WTC11 (cell line): ENCODE data around the gene CRACR2B. TPM values are rescaled to one million over a fixed set of nuclear protein-coding genes. Genes with fewer than 3 reads are reported as not detected.
A peak's percentile ranks its signal among the peaks of the same experiment; 100 is the strongest.

ENCODE experiments used
- ATAC-seq: fragments of 200-7000 bp; cut with Tn5 transposase; 2 replicates; pipeline ENCODE4 v1.10.0; 2021; ENCODE audit warnings: mild to moderate bottlenecking, moderate library complexity
- CTCF ChIA-PET: fragments of 300-600 bp; sonication (Branson Sonifier 250); formaldehyde crosslinking; loops from one replicate; lab custom pipeline; 2021; ENCODE audit warnings: antibody characterized with exemption; lab: Charles Lee
- POLR2A ChIA-PET: fragments of 350-600 bp; sonication (Branson Sonifier 250); formaldehyde crosslinking; loops from one replicate; lab custom pipeline; 2021; ENCODE audit warnings: antibody characterized with exemption; lab: Charles Lee
- DNase-seq: peaks from one replicate; pipeline ENCODE4 v3.0.0; 2021; ENCODE audit warnings: low spot score
- H3K27ac Mint-ChIP-seq: 2 replicates; pipeline ENCODE4 v1.8.0; 2021; ENCODE audit warnings: mixed read lengths
- H3K27me3 Mint-ChIP-seq: 2 replicates; pipeline ENCODE4 v1.8.0; 2021; ENCODE audit warnings: low read depth, mild to moderate bottlenecking, moderate library complexity, mixed read lengths
- H3K36me3 Mint-ChIP-seq: 2 replicates; pipeline ENCODE4 v1.8.0; 2021; ENCODE audit warnings: mixed read lengths
- H3K4me1 Mint-ChIP-seq: 2 replicates; pipeline ENCODE4 v1.8.0; 2022; ENCODE audit warnings: mixed read lengths
- H3K4me3 Mint-ChIP-seq: 2 replicates; pipeline ENCODE4 v1.8.0; 2021; ENCODE audit warnings: mild to moderate bottlenecking, moderate library complexity, mixed read lengths
- H3K9me3 Mint-ChIP-seq: 2 replicates; pipeline ENCODE4 v1.8.0; 2021; ENCODE audit warnings: mixed read lengths
- ATF3 ChIP-seq: sonication (generic); formaldehyde crosslinking; conservative IDR thresholded peaks from 2 replicates; pipeline ENCODE4 v1.8.1; 2022; ENCODE audit warnings: mild to moderate bottlenecking, missing genetic modification reagents
- CREM ChIP-seq: sonication (generic); formaldehyde crosslinking; IDR thresholded peaks from 2 replicates; pipeline ENCODE4 v1.8.1; 2022; ENCODE audit warnings: mild to moderate bottlenecking, missing genetic modification reagents, moderate library complexity
- E2F5 ChIP-seq: sonication (generic); formaldehyde crosslinking; IDR thresholded peaks from 2 replicates; pipeline ENCODE4 v1.8.1; 2022; ENCODE audit warnings: mild to moderate bottlenecking, moderate library complexity, missing genetic modification reagents
- EMX1 ChIP-seq: fragments of 250-450 bp; sonication (Bioruptor Pico); IDR thresholded peaks from 2 replicates; pipeline ENCODE4 v1.8.0; 2021; ENCODE audit warnings: mild to moderate bottlenecking
- ETV6 ChIP-seq: sonication (generic); formaldehyde crosslinking; IDR thresholded peaks from 2 replicates; pipeline ENCODE4 v1.8.1; 2022; ENCODE audit warnings: mild to moderate bottlenecking, missing genetic modification reagents
- FOXK1 ChIP-seq: sonication (generic); formaldehyde crosslinking; IDR thresholded peaks from 2 replicates; pipeline ENCODE4 v1.8.0; 2022; ENCODE audit warnings: mild to moderate bottlenecking, moderate library complexity, missing genetic modification reagents
- FOXP1 ChIP-seq: sonication (generic); formaldehyde crosslinking; IDR thresholded peaks from 2 replicates; pipeline ENCODE4 v1.8.0; 2022; ENCODE audit warnings: missing genetic modification reagents, mild to moderate bottlenecking, moderate library complexity, borderline replicate concordance
- IRF1 ChIP-seq: sonication (generic); formaldehyde crosslinking; IDR thresholded peaks from 2 replicates; pipeline ENCODE4 v1.8.0; 2023; ENCODE audit warnings: missing genetic modification reagents
- MYBL2 ChIP-seq: sonication (generic); formaldehyde crosslinking; IDR thresholded peaks from 2 replicates; pipeline ENCODE4 v1.8.1; 2023; ENCODE audit warnings: mild to moderate bottlenecking, moderate library complexity, missing genetic modification reagents
- NFYB ChIP-seq: sonication (generic); formaldehyde crosslinking; conservative IDR thresholded peaks from 2 replicates; pipeline ENCODE4 v1.8.0; 2022; ENCODE audit warnings: low read depth, missing genetic modification reagents
- NR1H2 ChIP-seq: sonication (generic); formaldehyde crosslinking; IDR thresholded peaks from 2 replicates; pipeline ENCODE4 v1.9.0; 2021; ENCODE audit warnings: mild to moderate bottlenecking, moderate library complexity, missing genetic modification reagents
- NR2C2 ChIP-seq: sonication (generic); formaldehyde crosslinking; IDR thresholded peaks from 2 replicates; pipeline ENCODE4 v1.8.0; 2022; ENCODE audit warnings: mild to moderate bottlenecking, missing genetic modification reagents
- RELA ChIP-seq: sonication (generic); formaldehyde crosslinking; IDR thresholded peaks from 2 replicates; pipeline ENCODE4 v1.8.1; 2022; ENCODE audit warnings: missing genetic modification reagents, mild to moderate bottlenecking, borderline replicate concordance
- SMAD3 ChIP-seq: sonication (generic); formaldehyde crosslinking; IDR thresholded peaks from 2 replicates; pipeline ENCODE4 v1.8.0; 2022; ENCODE audit warnings: missing genetic modification reagents, mild to moderate bottlenecking, borderline replicate concordance
- ZNF138 ChIP-seq: sonication (generic); formaldehyde crosslinking; conservative IDR thresholded peaks from 2 replicates; pipeline ENCODE4 v1.8.1; 2022; ENCODE audit warnings: mild to moderate bottlenecking, moderate library complexity, missing genetic modification reagents
- ZNF219 ChIP-seq: sonication (generic); formaldehyde crosslinking; IDR thresholded peaks from 2 replicates; pipeline ENCODE4 v1.8.0; 2023; ENCODE audit warnings: missing genetic modification reagents, mild to moderate bottlenecking, borderline replicate concordance
- ZNF281 ChIP-seq: sonication (generic); formaldehyde crosslinking; IDR thresholded peaks from 2 replicates; pipeline ENCODE4 v1.8.0; 2023; ENCODE audit warnings: mild to moderate bottlenecking, missing genetic modification reagents
- ZNF423 ChIP-seq: fragments of 250-450 bp; sonication (Bioruptor Pico); IDR thresholded peaks from 2 replicates; pipeline ENCODE4 v2.1.2; 2022; ENCODE audit warnings: mild to moderate bottlenecking, moderate library complexity
- total RNA-seq: library from RNA; stranded (reverse); gene quantifications from 3 replicates; pipeline ENCODE4 v1.2.3, GENCODE V29; 2021
- TF ChIP-seq, protein P1 (sequence below): sonication (generic); formaldehyde crosslinking; IDR thresholded peaks from 2 replicates; pipeline ENCODE4 v1.8.0; 2022; ENCODE audit warnings: mild to moderate bottlenecking, missing genetic modification reagents
- TF ChIP-seq, protein P2 (sequence below): sonication (generic); formaldehyde crosslinking; IDR thresholded peaks from 2 replicates; pipeline ENCODE4 v1.8.0; 2022; ENCODE audit warnings: mild to moderate bottlenecking, missing genetic modification reagents
- TF ChIP-seq, protein P3 (sequence below): sonication (generic); formaldehyde crosslinking; IDR thresholded peaks from 2 replicates; pipeline ENCODE4 v1.8.0; 2022; ENCODE audit warnings: mild to moderate bottlenecking, missing genetic modification reagents
- TF ChIP-seq, protein P4 (sequence below): fragments of 250-450 bp; sonication (Bioruptor Pico); conservative IDR thresholded peaks from 2 replicates; pipeline ENCODE4 v1.9.0; 2021; ENCODE audit warnings: mild to moderate bottlenecking

Gene CRACR2B
- total RNA-seq, 1 experiment from 2014 or later: 46.5 TPM

- ChIA-PET CTCF (interaction anchor here (1.1 to 2.1 kb wide), 2 partner anchors 13 to 71 kb away, joined by 3 to 13 read pairs; no protein-coding TSS in a partner anchor), POLR2A (interaction anchor here (1.3 to 1.7 kb wide), 3 partner anchors 12 to 21 kb away, joined by 3 to 8 read pairs (median 4); partner anchors contain the start of genes GATD1 and RPLP2)
- peaks cover 13% of the 10 kb centered on the region for H3K4me1 Mint-ChIP-seq
- DNase-seq (peak; percentile 72), ATAC-seq (peak; percentile 32)
- H3K9me3 Mint-ChIP-seq: no peaks in the 10 kb centered on the region
- peak overlapping the region; percentile 76 for H3K4me3 Mint-ChIP-seq
- H3K27me3 Mint-ChIP-seq: no peaks in the 10 kb centered on the region
- no peak overlapping the region for H3K27ac Mint-ChIP-seq
- no peaks in the 10 kb centered on the region for H3K36me3 Mint-ChIP-seq
- TF ChIP-seq NR1H2 (CRISPR knock-in tag): no peak
- peak; percentile 44; the same call in 1 of the 2 replicates for TF ChIP-seq FOXK1 (CRISPR knock-in tag)
- TF ChIP-seq, protein P1, sequence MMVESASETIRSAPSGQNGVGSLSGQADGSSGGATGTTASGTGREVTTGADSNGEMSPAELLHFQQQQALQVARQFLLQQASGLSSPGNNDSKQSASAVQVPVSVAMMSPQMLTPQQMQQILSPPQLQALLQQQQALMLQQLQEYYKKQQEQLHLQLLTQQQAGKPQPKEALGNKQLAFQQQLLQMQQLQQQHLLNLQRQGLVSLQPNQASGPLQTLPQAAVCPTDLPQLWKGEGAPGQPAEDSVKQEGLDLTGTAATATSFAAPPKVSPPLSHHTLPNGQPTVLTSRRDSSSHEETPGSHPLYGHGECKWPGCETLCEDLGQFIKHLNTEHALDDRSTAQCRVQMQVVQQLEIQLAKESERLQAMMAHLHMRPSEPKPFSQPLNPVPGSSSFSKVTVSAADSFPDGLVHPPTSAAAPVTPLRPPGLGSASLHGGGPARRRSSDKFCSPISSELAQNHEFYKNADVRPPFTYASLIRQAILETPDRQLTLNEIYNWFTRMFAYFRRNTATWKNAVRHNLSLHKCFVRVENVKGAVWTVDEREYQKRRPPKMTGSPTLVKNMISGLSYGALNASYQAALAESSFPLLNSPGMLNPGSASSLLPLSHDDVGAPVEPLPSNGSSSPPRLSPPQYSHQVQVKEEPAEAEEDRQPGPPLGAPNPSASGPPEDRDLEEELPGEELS: no peak
- TF ChIP-seq MYBL2 (CRISPR knock-in tag): 0 out of 2 replicates have a peak, but pooled peaks have one; percentile 83
- no peak for TF ChIP-seq ZNF138 (CRISPR knock-in tag)
- no peak; the same call in 1 of the 2 replicates for TF ChIP-seq FOXP1
- no peak for TF ChIP-seq NFYB
- no peak for TF ChIP-seq ZNF281 (CRISPR knock-in tag)
- TF ChIP-seq IRF1 (CRISPR knock-in tag): no peak
- TF ChIP-seq, protein P2, sequence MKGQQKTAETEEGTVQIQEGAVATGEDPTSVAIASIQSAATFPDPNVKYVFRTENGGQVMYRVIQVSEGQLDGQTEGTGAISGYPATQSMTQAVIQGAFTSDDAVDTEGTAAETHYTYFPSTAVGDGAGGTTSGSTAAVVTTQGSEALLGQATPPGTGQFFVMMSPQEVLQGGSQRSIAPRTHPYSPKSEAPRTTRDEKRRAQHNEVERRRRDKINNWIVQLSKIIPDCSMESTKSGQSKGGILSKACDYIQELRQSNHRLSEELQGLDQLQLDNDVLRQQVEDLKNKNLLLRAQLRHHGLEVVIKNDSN (CRISPR knock-in tag): no peak
- TF ChIP-seq, protein P3, sequence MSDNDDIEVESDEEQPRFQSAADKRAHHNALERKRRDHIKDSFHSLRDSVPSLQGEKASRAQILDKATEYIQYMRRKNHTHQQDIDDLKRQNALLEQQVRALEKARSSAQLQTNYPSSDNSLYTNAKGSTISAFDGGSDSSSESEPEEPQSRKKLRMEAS: peak; percentile 59; the same call in 1 of the 2 replicates
- TF ChIP-seq NR2C2 (CRISPR knock-in tag): no peak
- TF ChIP-seq ETV6: 0 out of 2 replicates have a peak, but pooled peaks have one; percentile 12
- TF ChIP-seq ZNF219 (CRISPR knock-in tag): no peak
- TF ChIP-seq RELA (CRISPR knock-in tag): 0 out of 2 replicates have a peak, but pooled peaks have one; percentile 20
- no peak for TF ChIP-seq EMX1
- no peak for TF ChIP-seq ATF3 (CRISPR knock-in tag)
- peak; percentile 60; the same call in 1 of the 2 replicates for TF ChIP-seq ZNF423 (CRISPR knock-in tag)
- TF ChIP-seq SMAD3 (CRISPR knock-in tag): 0 out of 2 replicates have a peak, but pooled peaks have one; percentile 33
- TF ChIP-seq E2F5: 0 out of 2 replicates have a peak, but pooled peaks have one; percentile 21
- TF ChIP-seq CREM: no peak
- TF ChIP-seq, protein P4, sequence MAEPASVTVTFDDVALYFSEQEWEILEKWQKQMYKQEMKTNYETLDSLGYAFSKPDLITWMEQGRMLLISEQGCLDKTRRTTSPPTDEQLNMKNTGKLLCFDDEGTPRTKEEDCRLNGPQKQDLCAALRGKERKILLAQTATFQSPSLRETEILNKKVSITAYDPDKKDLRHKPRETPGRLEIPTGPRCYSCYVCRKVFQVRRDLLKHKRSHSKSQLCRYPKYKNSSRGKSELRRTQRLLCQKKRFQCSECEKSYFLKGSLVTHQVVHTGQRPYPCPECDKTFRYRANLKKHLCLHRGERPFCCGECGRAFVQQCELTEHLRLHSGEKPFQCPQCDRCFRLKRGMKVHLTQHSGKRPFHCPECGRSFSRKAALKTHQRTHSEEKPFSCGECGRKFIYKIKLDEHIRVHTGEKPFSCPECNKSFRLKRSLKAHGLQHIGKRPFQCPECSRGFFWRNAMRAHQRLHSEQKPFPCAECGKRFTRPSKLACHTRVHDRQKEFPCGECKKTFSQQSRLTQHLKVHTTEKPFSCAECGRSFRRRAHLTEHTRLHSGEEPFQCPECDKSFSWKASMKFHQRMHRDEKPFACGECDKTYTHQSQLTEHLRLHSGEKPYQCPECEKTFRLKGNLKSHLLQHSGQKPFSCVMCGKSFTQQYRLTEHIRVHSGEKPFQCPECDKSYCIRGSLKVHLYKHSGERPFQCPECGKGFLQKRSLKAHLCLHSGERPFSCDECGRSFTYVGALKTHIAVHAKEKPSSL (CRISPR knock-in tag): no peak
Observed at GRCh38 chr11:797296-798092, 30.2 kb upstream of the CRACR2B start.
